SKM-1 treated with dmso at 0.1 percent for 144 hours (cell line): ENCODE data around the gene DLGAP1.

Source experiments
- DNase-seq: peaks from one replicate; lab custom pipeline; 2025; ENCODE audit not compliant: unreplicated experiment; lab: John Stamatoyannopoulos, UW

The DLGAP1 gene

DNA sequence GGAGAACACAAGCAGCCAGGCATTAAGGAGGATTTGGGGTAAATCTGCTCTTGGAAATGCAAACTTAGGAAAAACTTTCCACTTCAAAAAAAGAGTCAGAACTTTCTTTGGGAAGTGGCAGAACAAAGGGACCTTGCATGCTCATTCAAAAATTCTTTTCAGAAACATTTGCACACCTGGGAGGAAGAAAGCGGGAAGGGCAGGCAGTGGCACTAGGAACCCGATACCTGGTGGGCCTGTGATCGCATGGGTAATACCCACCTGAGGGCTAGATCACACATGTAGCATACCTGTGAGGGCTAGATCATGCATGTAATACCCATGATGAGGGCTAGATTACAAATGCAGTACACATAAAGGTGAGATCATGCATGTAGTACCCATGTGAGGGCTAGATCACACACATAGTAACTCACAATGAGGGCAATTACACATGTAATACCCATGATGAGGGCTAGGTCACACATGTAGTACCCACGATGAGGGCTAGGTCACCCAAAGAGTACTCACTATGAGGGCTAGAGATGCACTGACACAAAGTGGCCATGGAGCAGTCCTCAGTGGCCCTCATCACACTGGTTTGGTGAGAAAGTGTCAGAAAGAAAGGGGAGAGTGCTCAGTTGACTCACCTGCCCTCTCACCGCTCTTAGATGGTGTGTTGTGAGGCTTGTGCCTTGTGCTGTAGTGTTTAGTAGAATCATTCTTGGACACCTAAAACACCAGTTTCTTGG, 212.5 kb downstream of the DLGAP1 start:
- DNase-seq = no peak

DNA sequence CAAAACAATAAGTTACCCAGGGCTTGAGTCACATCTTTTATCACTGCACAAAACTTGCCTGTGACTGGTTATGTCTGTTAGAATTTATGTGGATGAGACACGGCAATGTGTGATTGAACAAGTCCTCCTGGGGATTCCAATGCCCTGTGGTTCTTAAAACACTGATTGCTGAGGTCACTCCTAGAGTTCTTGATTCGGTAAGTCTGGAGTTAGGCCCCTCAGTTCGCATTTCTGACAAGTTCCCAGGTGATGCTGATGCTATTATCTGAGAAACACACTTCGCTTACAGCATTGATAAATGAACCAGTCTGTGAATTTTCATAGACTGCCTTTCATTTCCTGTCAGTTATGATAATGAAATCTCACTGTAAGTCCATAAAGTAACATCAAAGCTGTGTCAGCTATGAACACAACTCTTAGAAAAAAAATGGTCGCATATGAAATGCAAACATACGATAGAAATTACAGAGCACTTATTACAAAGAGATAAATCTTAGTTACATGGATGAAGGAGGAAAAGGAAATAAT, 214.0 kb downstream of the DLGAP1 start:
- DNase-seq = no peak

DNA sequence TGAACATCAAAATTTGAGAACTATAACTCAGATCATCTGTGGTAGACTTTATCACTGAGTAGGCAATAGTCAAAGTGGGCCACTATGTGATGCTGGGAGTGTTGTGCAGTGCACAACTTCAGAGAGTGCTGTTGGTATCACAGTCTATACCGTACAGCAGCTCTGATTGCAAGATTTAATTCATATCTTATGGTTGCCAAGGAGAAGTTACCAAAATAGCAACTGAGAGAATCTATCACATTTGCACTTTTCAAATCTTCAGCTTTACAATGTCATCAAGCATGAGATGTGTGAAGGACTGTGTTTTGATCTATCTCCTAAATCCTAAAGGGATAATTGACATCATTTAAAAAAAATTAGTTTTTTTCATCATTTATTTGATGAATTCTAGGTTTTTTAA, 216.1 kb downstream of the DLGAP1 start:
- no peak for DNase-seq

DNA sequence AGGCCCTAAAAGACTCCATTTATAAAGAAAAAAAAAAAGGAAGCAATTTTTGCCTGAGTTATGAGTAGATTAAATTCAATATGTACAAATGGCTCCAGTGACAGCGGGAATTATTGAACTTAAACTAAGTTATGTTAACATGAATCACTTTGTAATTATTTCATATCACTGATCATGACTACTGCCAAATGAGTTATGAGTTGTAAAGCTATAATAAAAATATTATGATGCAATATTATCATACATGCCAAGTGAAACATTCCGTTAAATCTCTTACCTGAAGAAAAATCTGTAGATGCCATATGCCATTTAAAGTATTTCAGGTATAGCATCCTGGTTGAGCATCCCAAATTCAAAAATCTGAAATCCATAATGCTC, 217.5 kb downstream of the DLGAP1 start:
- no peak for DNase-seq

DNA sequence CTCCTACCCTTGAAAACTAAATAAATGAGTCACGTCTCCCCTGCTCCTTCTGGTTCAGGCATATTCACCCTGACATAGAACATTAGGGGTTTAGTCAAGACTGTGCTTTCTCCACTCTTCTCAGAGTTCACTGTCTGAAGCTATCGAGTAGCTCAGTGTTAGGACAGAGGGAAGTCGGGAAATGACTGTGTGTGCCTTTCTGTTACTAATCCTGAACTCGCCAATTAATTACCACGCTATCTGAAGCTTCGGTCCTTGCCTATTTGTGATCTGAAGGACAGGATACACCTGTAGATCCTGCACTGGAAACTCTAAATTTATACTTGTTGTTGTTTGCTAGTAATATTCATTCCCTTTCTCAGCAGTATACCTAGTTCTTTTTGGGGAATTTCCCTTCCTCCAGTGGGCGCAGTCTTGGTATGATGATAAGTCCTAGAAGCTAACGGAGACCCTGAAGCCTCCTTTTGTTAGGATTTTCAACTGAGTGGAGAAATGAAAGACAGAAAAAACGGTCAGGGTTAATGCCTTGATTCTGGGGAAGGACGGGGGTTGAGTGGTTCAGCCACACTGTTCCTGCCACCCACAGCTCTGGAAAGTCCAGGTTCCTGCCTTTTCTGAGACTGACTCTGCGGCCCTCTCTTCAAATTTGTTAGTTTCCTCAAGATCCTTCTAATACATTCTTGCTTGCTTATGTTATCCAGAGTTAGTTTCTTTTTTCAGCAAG, 218.0 kb downstream of the DLGAP1 start:
- no peak for DNase-seq

- DNase-seq = no peak
Observed at GRCh38 chr18:4233468-4233867, 221.6 kb downstream of the DLGAP1 start.

- DNase-seq = no peak
Observed at GRCh38 chr18:4232656-4233055, 222.5 kb downstream of the DLGAP1 start.

- no peak for DNase-seq
Observed at GRCh38 chr18:4231260-4231659, 223.8 kb downstream of the DLGAP1 start.

DNA sequence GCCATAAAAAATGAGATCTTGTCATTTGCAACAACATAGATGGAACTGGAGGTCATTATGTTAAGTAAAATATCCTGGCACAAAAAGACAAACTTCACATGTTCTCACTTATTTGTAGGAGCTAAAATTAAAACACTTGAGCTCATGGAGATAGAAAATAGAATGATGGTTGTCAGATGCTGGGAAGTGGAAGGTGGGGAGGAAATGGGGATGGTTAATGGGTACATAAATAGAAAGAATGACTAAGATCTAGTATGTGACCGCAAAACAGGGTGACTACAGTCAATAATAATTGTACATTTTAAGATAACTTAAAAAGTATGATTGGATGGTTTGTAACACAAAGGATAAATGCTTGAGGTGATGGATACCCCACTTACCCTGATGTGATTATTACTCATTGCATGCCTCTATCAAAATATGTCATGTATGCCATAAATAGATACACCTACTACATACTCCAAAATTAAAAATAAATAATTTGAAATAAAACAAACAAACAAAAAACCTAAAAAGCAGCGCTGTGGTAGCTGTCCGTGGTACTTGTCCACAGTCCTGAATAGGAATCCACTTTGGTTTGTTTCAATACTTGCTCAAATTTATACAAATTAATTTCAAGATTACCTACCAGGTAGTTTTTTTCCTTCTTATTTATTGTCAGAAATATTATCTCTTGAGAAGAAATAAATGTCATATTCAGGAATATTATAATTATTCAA, 224.5 kb downstream of the DLGAP1 start:
- DNase-seq = no peak

GRCh38 chr18:4224031-4224704, 230.9 kb downstream of the DLGAP1 start:
- no peak for DNase-seq

DNA sequence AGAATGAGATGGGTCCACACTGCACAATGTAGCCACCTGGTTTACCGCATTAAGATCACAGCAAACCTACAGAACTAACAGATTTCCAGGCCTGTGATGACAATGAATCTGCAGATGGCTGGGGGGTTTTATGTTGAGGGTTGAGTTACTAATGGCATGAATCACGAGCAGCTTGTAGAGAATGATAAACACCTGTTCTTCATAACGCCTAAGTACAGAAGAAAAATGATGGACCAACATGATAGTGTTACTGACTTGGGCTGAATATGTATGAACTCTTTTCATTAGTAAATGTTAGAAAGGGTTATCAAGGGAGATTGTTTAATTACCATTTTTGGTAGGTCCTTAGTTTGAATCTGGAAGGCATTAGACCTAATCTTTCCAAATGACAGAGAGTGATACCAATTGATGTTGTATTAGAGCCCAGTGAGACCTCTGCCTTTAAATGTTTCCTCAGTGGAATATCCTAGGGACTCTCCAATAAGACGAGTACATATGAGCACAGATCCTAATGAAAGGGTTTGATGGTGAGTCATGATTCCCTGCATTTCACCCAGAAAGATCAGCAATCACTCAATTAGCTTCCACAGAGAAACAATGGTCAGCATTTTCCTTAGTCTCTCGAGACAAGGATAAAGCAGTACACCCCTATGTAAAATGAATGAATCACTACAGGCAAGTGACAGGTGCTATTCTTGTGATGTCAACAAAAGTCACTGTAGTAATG, 243.8 kb downstream of the DLGAP1 start:
- DNase-seq = no peak

- no peak for DNase-seq
Observed at GRCh38 chr18:4208366-4208765, 246.7 kb downstream of the DLGAP1 start.

GRCh38 chr18:4207383-4207985, 247.6 kb downstream of the DLGAP1 start:
- DNase-seq = no peak

- DNase-seq = no peak
Observed at GRCh38 chr18:4204438-4204720, 250.7 kb downstream of the DLGAP1 start.

GRCh38 chr18:4203568-4204437, 251.3 kb downstream of the DLGAP1 start:
- DNase-seq = no peak

GRCh38 chr18:4200399-4200798, 254.7 kb downstream of the DLGAP1 start:
- DNase-seq = no peak

- DNase-seq = no peak
Observed at GRCh38 chr18:4198956-4199355, 256.2 kb downstream of the DLGAP1 start.

DNA sequence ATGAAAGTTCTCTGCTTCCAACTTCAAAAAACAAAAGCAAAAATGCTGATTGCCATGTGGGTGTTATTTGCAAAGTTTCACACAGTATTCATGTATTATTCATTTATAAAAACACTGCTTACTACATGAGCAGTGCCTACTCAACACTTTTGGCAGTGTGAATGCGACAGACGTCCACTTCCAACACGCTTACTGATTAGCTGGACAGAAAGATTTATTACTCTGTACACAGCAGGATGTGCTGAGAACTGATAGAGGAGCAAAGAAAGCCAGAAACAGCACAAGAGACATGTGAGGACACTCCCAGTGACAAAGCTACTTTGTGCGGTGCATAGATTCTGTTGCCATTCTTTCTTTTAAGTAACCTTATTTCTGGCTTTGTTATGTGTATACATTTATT, 258.8 kb downstream of the DLGAP1 start:
- no peak for DNase-seq

DNA sequence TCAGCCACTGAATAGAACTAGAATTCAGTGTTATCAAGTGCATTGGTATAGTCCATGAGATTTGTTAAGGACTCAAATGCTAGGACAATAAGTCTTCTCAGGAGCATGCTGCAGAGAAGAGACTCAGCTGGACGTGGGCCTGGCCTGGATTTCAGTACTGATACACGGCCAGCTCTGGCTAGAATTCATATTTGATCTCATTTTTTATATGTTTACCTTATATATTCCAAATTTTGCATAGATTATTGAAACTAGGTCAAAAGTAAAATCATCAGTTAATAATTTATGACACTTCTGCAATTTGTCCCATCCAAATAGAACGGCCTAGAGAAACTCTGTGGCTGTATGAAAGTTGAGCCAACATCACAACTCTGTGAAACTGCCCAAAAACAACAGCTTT, 262.0 kb downstream of the DLGAP1 start:
- DNase-seq = no peak
